CD14-positive monocyte (primary cell): ENCODE results near the gene SYCP3. TPM values are rescaled to one million over a fixed set of nuclear protein-coding genes. Genes with fewer than 3 reads are reported as not detected.

ENCODE experiments used
- DNase-seq, 3 donors: peaks; one replicate each; pipeline ENCODE4 v3.0.0-alpha.2; 2011 to 2022
- H2AFZ ChIP-seq: 2 replicates; pipeline ENCODE4 v1.6.0; 2012; ENCODE audit warnings: mild to moderate bottlenecking, low read depth, low read length, inconsistent platforms; ENCODE audit not compliant: insufficient read depth, poor library complexity, severe bottlenecking
- H3K27ac ChIP-seq, 2 donors: 1 replicate in 1 of 2; 2 replicates in 1 of 2; pipeline ENCODE4 v1.5.1; 2012 to 2013; ENCODE audit warnings: low read length in 2 of 2, control low read depth in 1 of 2, inconsistent platforms in 1 of 2, low read depth in 1 of 2, mild to moderate bottlenecking in 1 of 2
- H3K27me3 ChIP-seq, 2 donors: one replicate each; pipeline versions ENCODE4 v1.6.0 to v1.6.1; 2011 to 2013; ENCODE audit warnings: low read length in 2 of 2; ENCODE audit not compliant: control insufficient read depth in 2 of 2, insufficient read depth in 2 of 2
- H3K36me3 ChIP-seq, 2 donors: replicated peaks in 1 of 2; 1 replicate in 1 of 2; 2 replicates in 1 of 2; pipeline versions ENCODE4 v1.5.1 to v1.6.1; 2012 to 2013; ENCODE audit warnings: low read length in 2 of 2, control low read depth in 1 of 2, inconsistent platforms in 1 of 2, mild to moderate bottlenecking in 1 of 2; ENCODE audit not compliant: insufficient read depth in 2 of 2, control insufficient read depth in 1 of 2
- H3K4me1 ChIP-seq, 2 donors: 1 replicate in 1 of 2; 2 replicates in 1 of 2; pipeline versions ENCODE4 v1.5.1 to v1.6.1; 2012 to 2013; ENCODE audit warnings: low read length in 2 of 2, control low read depth in 1 of 2, inconsistent platforms in 1 of 2, mild to moderate bottlenecking in 1 of 2, moderate library complexity in 1 of 2; ENCODE audit not compliant: insufficient read depth in 2 of 2, control insufficient read depth in 1 of 2
- H3K4me2 ChIP-seq: replicated peaks from 2 replicates; pipeline ENCODE3; 2012; ENCODE audit warnings: low read length, moderate library complexity, mild to moderate bottlenecking; ENCODE audit not compliant: poor library complexity, severe bottlenecking; ENCODE audit errors: extremely low read depth
- H3K4me3 ChIP-seq, 3 experiments: fragments of 200-600 bp in 1 of 3; sonication (generic) in 1 of 3; replicated peaks in 1 of 3; 1 replicate in 2 of 3; 2 replicates in 1 of 3; pipeline ENCODE4 v1.5.1; 2011 to 2013; ENCODE audit warnings: low read length in 3 of 3, mild to moderate bottlenecking in 3 of 3, control low read depth in 2 of 3, low read depth in 2 of 3, inconsistent platforms in 1 of 3, moderate library complexity in 1 of 3
- H3K79me2 ChIP-seq: 2 replicates; pipeline ENCODE4 v1.6.0; 2012; ENCODE audit warnings: mild to moderate bottlenecking, control low read depth, inconsistent platforms, low read length, moderate library complexity; ENCODE audit not compliant: insufficient read depth
- H3K9ac ChIP-seq: 2 replicates; pipeline ENCODE4 v1.6.0; 2017; ENCODE audit warnings: low read length, mild to moderate bottlenecking; ENCODE audit not compliant: insufficient read depth, poor library complexity, severe bottlenecking
- H3K9me3 ChIP-seq, 2 donors: replicated peaks in 1 of 2; 1 replicate in 1 of 2; 2 replicates in 1 of 2; pipeline versions ENCODE4 v1.5.1 to v1.6.1; 2012 to 2013; ENCODE audit warnings: low read length in 2 of 2, control low read depth in 1 of 2; ENCODE audit not compliant: control insufficient read depth in 1 of 2, insufficient read depth in 1 of 2
- H4K20me1 ChIP-seq: 2 replicates; pipeline ENCODE4 v1.6.0; 2012; ENCODE audit warnings: mild to moderate bottlenecking, low read length, control low read depth, moderate library complexity; ENCODE audit not compliant: insufficient read depth
- H3K27ac Mint-ChIP-seq, 7 donors: one replicate each; pipeline ENCODE4 v1.8.0; 2020; ENCODE audit warnings: mild to moderate bottlenecking in 7 of 7, mixed read lengths in 7 of 7, moderate library complexity in 6 of 7, inconsistent platforms in 2 of 7
- H3K27me3 Mint-ChIP-seq, 3 donors: one replicate each; pipeline ENCODE4 v1.8.0; 2021 to 2022; ENCODE audit warnings: low read depth in 3 of 3, mild to moderate bottlenecking in 3 of 3, mixed read lengths in 3 of 3, moderate library complexity in 3 of 3, inconsistent platforms in 1 of 3
- H3K36me3 Mint-ChIP-seq, 2 donors: one replicate each; pipeline ENCODE4 v1.8.0; 2020; ENCODE audit warnings: mixed read lengths in 2 of 2, inconsistent platforms in 1 of 2, mild to moderate bottlenecking in 1 of 2
- H3K4me1 Mint-ChIP-seq: one replicate; pipeline ENCODE4 v1.8.0; 2020; ENCODE audit warnings: mild to moderate bottlenecking, mixed read lengths
- H3K4me3 Mint-ChIP-seq, 2 donors: one replicate each; pipeline ENCODE4 v1.8.0; 2020; ENCODE audit warnings: mild to moderate bottlenecking in 2 of 2, mixed read lengths in 2 of 2, moderate library complexity in 1 of 2
- H3K9me3 Mint-ChIP-seq, 7 donors: one replicate each; pipeline ENCODE4 v1.8.0; 2020 to 2022; ENCODE audit warnings: mixed read lengths in 7 of 7, mild to moderate bottlenecking in 6 of 7, moderate library complexity in 6 of 7, inconsistent platforms in 2 of 7
- WGBS: methylation state at CpG from one replicate; pipeline ENCODE4 v1.1.5; 2013; ENCODE audit warnings: missing lambda C conversion rate; ENCODE audit not compliant: insufficient coverage; 5-methylcytosine and 5-hydroxymethylcytosine counted together
- intact Hi-C, 2 donors: fragments of 100-400 bp; cut with micrococcal nuclease; formaldehyde crosslinking; loops; one replicate each; pipeline versions ENCODE4 v1.15.0 to v1.15.1; 2023
- polyA plus RNA-seq, 3 donors: library from polyadenylated mRNA; depleted of rRNA in 1 of 3; unstranded in 2 of 3; stranded (reverse) in 1 of 3; fragments of 300-500 nt in 2 of 3; fragments of >200 nt in 1 of 3; fragmentation: Illumina TruSeq in 2 of 3; gene quantifications; 1 replicate in 2 of 3; 2 replicates in 1 of 3; pipeline ENCODE4 v1.2.3, GENCODE V29; 2012 to 2021
- TF ChIP-seq, protein P1 (sequence below): fragments of 200-600 bp; IDR thresholded peaks from one replicate; pipeline ENCODE4 v1.8.0; 2022; ENCODE audit warnings: antibody characterized with exemption, mild to moderate bottlenecking

The SYCP3 gene
- polyA plus RNA-seq, 3 donors: 0.15 TPM; not detected in 2

DNA sequence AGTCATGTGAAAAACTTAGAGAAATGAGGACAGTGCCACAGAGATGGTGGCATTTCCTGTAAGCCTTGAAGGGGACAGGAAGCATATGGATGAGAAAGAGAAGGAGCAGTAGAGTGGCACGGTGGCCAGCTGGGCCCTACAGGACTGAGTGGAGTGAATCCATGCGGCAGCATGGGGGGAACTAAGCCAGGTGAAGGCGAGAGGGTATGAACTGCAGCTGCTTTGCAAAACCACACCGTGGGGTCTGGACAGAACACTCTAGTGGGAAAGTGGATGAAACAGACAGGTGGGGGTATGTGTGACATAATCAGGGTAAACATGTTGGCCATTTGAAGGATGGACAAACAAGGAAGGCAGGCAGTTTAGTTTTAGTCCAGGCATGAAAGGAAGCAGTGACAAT is 10.4 kb upstream of the SYCP3 start:
- H3K27ac Mint-ChIP-seq: peak overlapping the region in 1 of 7 donors; percentile 55
- peaks cover 74 to 83% of the 10 kb centered on the region in 2 donors for H3K36me3 Mint-ChIP-seq
- intact Hi-C loops: no loop called here

DNA sequence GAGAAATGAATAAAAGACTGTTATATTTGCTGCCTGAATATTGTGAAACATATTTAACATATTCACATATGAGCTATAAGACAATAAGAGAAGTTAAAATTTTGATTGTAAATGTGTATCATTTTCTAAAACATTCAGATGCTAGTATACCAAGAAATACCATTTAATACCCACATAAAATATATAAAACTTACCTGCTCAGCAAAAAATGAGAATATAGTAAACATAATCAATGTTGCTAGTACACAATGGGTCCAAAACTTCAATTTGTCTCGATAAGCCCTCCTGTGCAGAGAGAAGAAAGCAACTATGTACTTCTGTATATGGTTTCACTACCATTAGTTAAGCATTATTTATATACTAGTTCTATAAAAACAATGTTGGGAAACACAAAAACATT is 9.6 kb upstream of the SYCP3 start:
- no peak for DNase-seq
- Histone ChIP-seq H3K27me3 (no peaks in the 10 kb centered on the region), H3K4me3 (no peak overlapping the region), H3K4me1 (peaks cover 9 to 16% of the 10 kb centered on the region in 2 donors), H3K79me2 (no peaks in the 10 kb centered on the region), H3K36me3 (peaks cover 74 to 91% of the 10 kb centered on the region in 2 donors), H3K4me2 (no peak overlapping the region), H3K9me3 (no peaks in the 10 kb centered on the region), H3K27ac (no peak overlapping the region), H3K9ac (no peak overlapping the region), H4K20me1 (no peaks in the 10 kb centered on the region), H2AFZ (no peak overlapping the region)
- Mint-ChIP-seq H3K4me3 (no peak overlapping the region), H3K36me3 (peaks cover 79 to 85% of the 10 kb centered on the region in 2 donors), H3K27ac (peak overlapping the region in 1 of 7 donors; percentile 3), H3K27me3 (no peaks in the 10 kb centered on the region), H3K4me1 (peaks cover 14% of the 10 kb centered on the region), H3K9me3 (peaks cover 0 to 2% (median 0%) of the 10 kb centered on the region in 7 donors)
- TF ChIP-seq, protein P1, sequence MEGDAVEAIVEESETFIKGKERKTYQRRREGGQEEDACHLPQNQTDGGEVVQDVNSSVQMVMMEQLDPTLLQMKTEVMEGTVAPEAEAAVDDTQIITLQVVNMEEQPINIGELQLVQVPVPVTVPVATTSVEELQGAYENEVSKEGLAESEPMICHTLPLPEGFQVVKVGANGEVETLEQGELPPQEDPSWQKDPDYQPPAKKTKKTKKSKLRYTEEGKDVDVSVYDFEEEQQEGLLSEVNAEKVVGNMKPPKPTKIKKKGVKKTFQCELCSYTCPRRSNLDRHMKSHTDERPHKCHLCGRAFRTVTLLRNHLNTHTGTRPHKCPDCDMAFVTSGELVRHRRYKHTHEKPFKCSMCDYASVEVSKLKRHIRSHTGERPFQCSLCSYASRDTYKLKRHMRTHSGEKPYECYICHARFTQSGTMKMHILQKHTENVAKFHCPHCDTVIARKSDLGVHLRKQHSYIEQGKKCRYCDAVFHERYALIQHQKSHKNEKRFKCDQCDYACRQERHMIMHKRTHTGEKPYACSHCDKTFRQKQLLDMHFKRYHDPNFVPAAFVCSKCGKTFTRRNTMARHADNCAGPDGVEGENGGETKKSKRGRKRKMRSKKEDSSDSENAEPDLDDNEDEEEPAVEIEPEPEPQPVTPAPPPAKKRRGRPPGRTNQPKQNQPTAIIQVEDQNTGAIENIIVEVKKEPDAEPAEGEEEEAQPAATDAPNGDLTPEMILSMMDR: no peak
- intact Hi-C loops: no loop called here
- WGBS: no CpG with 5 or more reads among the region's 1 CpG

More for the DNA sequence above, 10.4 kb upstream of the SYCP3 start:
- Mint-ChIP-seq H3K4me1 (peaks cover 14% of the 10 kb centered on the region), H3K4me3 (no peak overlapping the region), H3K27me3 (no peaks in the 10 kb centered on the region), H3K9me3 (peaks cover 0 to 2% (median 0%) of the 10 kb centered on the region in 7 donors)
- Histone ChIP-seq H3K4me1 (peaks cover 9 to 16% of the 10 kb centered on the region in 2 donors), H3K36me3 (peaks cover 71 to 91% of the 10 kb centered on the region in 2 donors), H3K79me2 (no peaks in the 10 kb centered on the region), H3K4me2 (no peak overlapping the region), H3K9me3 (no peaks in the 10 kb centered on the region), H3K27ac (no peak overlapping the region), H2AFZ (no peak overlapping the region), H3K9ac (no peak overlapping the region), H3K4me3 (no peak overlapping the region), H4K20me1 (no peaks in the 10 kb centered on the region), H3K27me3 (no peaks in the 10 kb centered on the region)
- 81% methylated on average over 4 of the region's 4 CpGs for WGBS
- no peak for DNase-seq
- TF ChIP-seq, protein P1: no peak
